Motor neuron (in vitro differentiated cells): Measurements from ENCODE around the gene CYP2C8. TPM values are rescaled to one million over a fixed set of nuclear protein-coding genes. Genes with fewer than 3 reads are reported as not detected.

Experiments used
- ATAC-seq, 8 experiments: fragments of 200-7000 bp; cut with Tn5 transposase; replicated peaks in 6 of 8; 2 replicates each; pipeline ENCODE4 v1.8.0; 2021; ENCODE audit warnings: mild to moderate bottlenecking in 8 of 8, moderate library complexity in 8 of 8
- H3K27ac ChIP-seq, 2 donors: fragments of 250-450 bp; sonication (Bioruptor Pico); 2 replicates each; pipeline ENCODE4 v1.9.0; 2021; ENCODE audit warnings: antibody characterized with exemption in 2 of 2, mild to moderate bottlenecking in 2 of 2, moderate library complexity in 1 of 2
- H3K4me1 ChIP-seq, 2 donors: fragments of 250-450 bp; sonication (Bioruptor Pico); replicated peaks in 1 of 2; 2 replicates each; pipeline ENCODE4 v1.6.1; 2021; ENCODE audit warnings: antibody characterized with exemption in 2 of 2, mild to moderate bottlenecking in 2 of 2, moderate library complexity in 1 of 2
- H3K4me3 ChIP-seq, 5 donors: fragments of 250-450 bp; sonication (Bioruptor Pico); 2 replicates each; pipeline ENCODE4 v1.9.0; 2021; ENCODE audit warnings: antibody characterized with exemption in 5 of 5, mild to moderate bottlenecking in 5 of 5, moderate library complexity in 4 of 5
- WGBS, 10 experiments: fragments of 450-650 bp; shearing (Covaris generic); methylation state at CpG; one replicate each; pipeline ENCODE4 v1.0.0; 2022; 5-methylcytosine and 5-hydroxymethylcytosine counted together
- in situ Hi-C, 9 experiments: fragments of 400-800 bp; cut with MboI; loops; one replicate each; pipeline ENCODE4 v1.15.0; 2021; ENCODE audit warnings: low sequenced_read_pairs in 9 of 9, low pct_unique_long_range_greater_than_20kb in 2 of 9; ENCODE audit not compliant: unreplicated experiment in 9 of 9
- total RNA-seq, 8 experiments: library from RNA; unstranded; fragments of 300-600 nt; gene quantifications; 2 replicates each; pipeline versions ENCODE4 v1.2.3 to v1.2.4, GENCODE V29; 2022

The CYP2C8 gene
- total RNA-seq, 8 experiments from 2014 or later, result 0.14 to 0.33 TPM; not detected in 6

GRCh38 chr10:95035332-95036295, 33.7 kb downstream of the CYP2C8 start:
- WGBS, 10 experiments, result 0 to 80% (median 45%) methylated on average over 1 to 4 of the region's 4 CpGs
- peak in 3 of 8 experiments; percentile 46 to 63 (median 62) for ATAC-seq

GRCh38 chr10:95034401-95034800, 34.9 kb downstream of the CYP2C8 start:
- whole genome bisulfite sequencing, 10 experiments, result 6 to 100% (median 91%) methylated on average over 2 to 4 of the region's 4 CpGs; no CpG with 5 or more reads in 1 of the 10 experiments
- in situ Hi-C loops, result no loop called here
- Histone ChIP-seq H3K4me3 (no peak overlapping the region), H3K4me1 (peaks cover 0 to 18% of the 10 kb centered on the region in 2 donors), H3K27ac (no peak overlapping the region)
- no peak for ATAC-seq

More at GRCh38 chr10:95035332-95036295, 33.7 kb downstream of the CYP2C8 start:
- Histone ChIP-seq H3K27ac (no peak overlapping the region), H3K4me1 (peaks cover 0 to 18% of the 10 kb centered on the region in 2 donors), H3K4me3 (no peak overlapping the region)
- in situ Hi-C loops, result no loop called here

- Histone ChIP-seq H3K4me1 (peaks cover 0 to 15% of the 10 kb centered on the region in 2 donors), H3K4me3 (no peak overlapping the region), H3K27ac (no peak overlapping the region)
- in situ Hi-C loops, result no loop called here
- peak in 4 of 8 experiments; percentile 21 to 90 (median 80) for ATAC-seq
Observed at GRCh38 chr10:95031656-95032055, 37.6 kb downstream of the CYP2C8 start.

GRCh38 chr10:95026461-95026860, 42.8 kb downstream of the CYP2C8 start:
- no peak for ATAC-seq
- Histone ChIP-seq H3K27ac (no peak overlapping the region), H3K4me3 (no peak overlapping the region), H3K4me1 (peaks cover 0 to 1% of the 10 kb centered on the region in 2 donors)
- in situ Hi-C loops, result no loop called here
- 0 to 83% (median 49%) methylated on average over 1 to 2 of the region's 2 CpGs; no CpG with 5 or more reads in 6 of the 10 experiments for WGBS, 10 experiments

- 0 to 72% (median 38%) methylated on average over 1 to 6 of the region's 6 CpGs; no CpG with 5 or more reads in 3 of the 10 experiments for WGBS, 10 experiments
- in situ Hi-C loops, result no loop called here
- Histone ChIP-seq H3K4me1 (no peaks in the 10 kb centered on the region), H3K4me3 (no peak overlapping the region), H3K27ac (no peak overlapping the region)
- peak in 1 of 8 experiments; percentile 70 for ATAC-seq
Observed at GRCh38 chr10:94997741-94998174, 71.5 kb downstream of the CYP2C8 start.

GRCh38 chr10:94992811-94993210, 76.5 kb downstream of the CYP2C8 start:
- Histone ChIP-seq H3K4me1 (no peaks in the 10 kb centered on the region), H3K27ac (no peak overlapping the region), H3K4me3 (no peak overlapping the region)
- 42 to 100% (median 74%) methylated on average over 1 to 4 of the region's 4 CpGs; no CpG with 5 or more reads in 3 of the 10 experiments for WGBS, 10 experiments
- in situ Hi-C loops, result no loop called here
- no peak for ATAC-seq

- Histone ChIP-seq H3K4me1 (no peaks in the 10 kb centered on the region), H3K27ac (no peak overlapping the region), H3K4me3 (no peak overlapping the region)
- ATAC-seq, result peak in 2 of 8 experiments; percentile 32 to 55
- in situ Hi-C loops, result no loop called here
- 14 to 100% (median 83%) methylated on average over 1 of the region's 1 CpG; no CpG with 5 or more reads in 3 of the 10 experiments for WGBS, 10 experiments
Observed at GRCh38 chr10:94991243-94991888, 77.9 kb downstream of the CYP2C8 start.

- Histone ChIP-seq H3K4me3 (no peak overlapping the region), H3K27ac (no peak overlapping the region), H3K4me1 (no peaks in the 10 kb centered on the region)
- in situ Hi-C loops, result no loop called here
- ATAC-seq, result no peak
Observed at GRCh38 chr10:94989192-94989591, 80.1 kb downstream of the CYP2C8 start.

Other genes with a start within 250 kb of the CYP2C8 start
- gene CYP2C9, start 130.8 kb downstream of the CYP2C8 start, total RNA-seq, result under 1 TPM in 2 of 8 experiments, not detected in 6; 0.47 to 0.56 TPM
- gene ACSM6, start 124.7 kb upstream of the CYP2C8 start, total RNA-seq, result under 1 TPM in 2 of 8 experiments, not detected in 6; 0.14 to 0.24 TPM
- 100 to 1,000 TPM in 1 of 8 experiments, 10 to 100 TPM in 4, 1 to 10 TPM in 3; 2.7 to 106 (median 27.6) TPM for gene PDLIM1, start 221.5 kb upstream of the CYP2C8 start, total RNA-seq